Activated T-cell treated with anti-CD3 and anti-CD28 coated beads for 4 hours (primary cell): ENCODE results near the gene MPPED1.

Source experiments
- DNase-seq: peaks from one replicate; pipeline ENCODE4 v3.0.0-alpha.2; 2020

MPPED1 gene

GRCh38 chr22:43449831-43450225 lies 38.0 kb downstream of the MPPED1 start:
- no peak for DNase-seq

- no peak for DNase-seq
Measured at GRCh38 chr22:43451371-43452050, 39.7 kb downstream of the MPPED1 start.

DNA sequence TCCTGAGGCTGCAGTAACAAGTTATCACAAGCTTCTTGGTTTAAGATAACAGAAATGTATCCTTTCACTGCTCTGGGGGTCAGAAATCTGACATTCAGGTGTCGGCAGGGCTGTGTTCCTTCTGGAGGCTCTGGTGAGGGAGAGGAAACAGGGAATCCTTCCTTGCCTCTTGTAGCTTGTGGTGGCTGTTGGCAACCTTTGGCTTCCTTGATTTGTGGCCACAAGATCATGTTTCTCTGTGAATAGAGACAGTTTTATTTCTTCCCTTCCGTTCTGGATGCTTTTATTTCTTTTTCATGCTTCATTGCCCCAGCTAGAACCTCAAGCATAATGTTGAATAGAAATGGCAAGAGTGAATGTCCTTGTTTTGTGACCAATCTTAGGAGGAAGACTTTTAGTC lies 44.0 kb downstream of the MPPED1 start:
- no peak for DNase-seq

DNA sequence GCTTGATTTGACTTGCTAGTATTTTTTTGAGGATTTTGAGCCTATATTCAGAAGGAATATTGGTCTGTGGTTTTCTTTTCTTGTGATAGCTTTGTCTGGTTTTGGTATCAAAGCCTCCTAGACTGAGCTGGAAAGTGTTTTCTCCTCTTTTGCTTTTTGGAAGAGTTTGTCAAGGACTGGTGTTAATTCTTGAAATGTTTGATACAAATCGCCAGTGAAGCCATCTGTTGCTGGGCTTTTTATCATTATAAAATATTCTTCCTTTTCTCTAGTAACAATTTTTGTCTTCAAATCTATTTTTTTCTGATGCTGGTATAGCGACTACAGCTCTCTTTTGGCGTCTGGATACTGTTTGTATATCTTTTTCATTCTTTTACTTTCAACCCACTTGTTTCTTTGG lies 45.2 kb downstream of the MPPED1 start:
- no peak for DNase-seq

DNA sequence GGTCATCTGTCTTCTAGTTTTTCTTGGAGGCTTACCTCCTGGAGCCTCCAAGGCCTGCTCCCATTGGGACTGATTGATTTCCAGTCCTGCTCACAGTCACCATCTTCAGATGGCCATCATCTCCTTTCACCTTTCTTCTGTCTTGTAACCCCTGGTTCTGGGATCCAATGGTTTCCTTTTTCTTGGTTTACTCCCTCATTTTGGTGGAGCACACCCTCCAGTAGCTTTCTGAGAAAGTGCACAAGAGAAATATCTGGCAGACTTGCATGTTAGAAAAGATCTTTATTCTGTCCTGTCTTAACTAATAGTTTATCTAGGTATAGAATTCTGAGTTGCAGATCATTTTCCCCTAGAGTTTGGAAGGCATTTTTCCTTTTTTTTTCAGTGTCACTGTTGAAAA lies 50.9 kb downstream of the MPPED1 start:
- DNase-seq: no peak

DNA sequence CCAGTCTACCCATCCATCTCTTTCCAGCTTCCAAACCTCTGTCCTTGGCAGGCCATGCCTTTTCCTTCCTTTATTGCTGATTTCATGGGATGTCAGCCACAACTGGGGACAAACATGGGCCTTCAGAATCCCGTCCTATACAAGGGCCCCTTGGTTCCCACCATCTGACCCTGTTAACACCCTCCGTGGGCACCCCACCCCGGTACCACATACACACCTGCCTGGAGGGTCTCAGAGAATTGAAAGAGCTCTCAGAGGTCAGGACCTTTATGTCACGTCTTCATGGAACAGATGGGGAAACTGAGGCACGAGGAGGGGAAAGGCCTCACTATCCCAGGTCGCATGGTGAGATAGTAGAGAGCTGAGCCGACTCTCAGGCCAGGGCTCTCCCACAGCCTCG lies 53.0 kb downstream of the MPPED1 start:
- DNase-seq: no peak

GRCh38 chr22:43465291-43466015 lies 53.6 kb downstream of the MPPED1 start:
- no peak for DNase-seq

GRCh38 chr22:43466710-43467109 lies 54.9 kb downstream of the MPPED1 start:
- no peak for DNase-seq

DNA sequence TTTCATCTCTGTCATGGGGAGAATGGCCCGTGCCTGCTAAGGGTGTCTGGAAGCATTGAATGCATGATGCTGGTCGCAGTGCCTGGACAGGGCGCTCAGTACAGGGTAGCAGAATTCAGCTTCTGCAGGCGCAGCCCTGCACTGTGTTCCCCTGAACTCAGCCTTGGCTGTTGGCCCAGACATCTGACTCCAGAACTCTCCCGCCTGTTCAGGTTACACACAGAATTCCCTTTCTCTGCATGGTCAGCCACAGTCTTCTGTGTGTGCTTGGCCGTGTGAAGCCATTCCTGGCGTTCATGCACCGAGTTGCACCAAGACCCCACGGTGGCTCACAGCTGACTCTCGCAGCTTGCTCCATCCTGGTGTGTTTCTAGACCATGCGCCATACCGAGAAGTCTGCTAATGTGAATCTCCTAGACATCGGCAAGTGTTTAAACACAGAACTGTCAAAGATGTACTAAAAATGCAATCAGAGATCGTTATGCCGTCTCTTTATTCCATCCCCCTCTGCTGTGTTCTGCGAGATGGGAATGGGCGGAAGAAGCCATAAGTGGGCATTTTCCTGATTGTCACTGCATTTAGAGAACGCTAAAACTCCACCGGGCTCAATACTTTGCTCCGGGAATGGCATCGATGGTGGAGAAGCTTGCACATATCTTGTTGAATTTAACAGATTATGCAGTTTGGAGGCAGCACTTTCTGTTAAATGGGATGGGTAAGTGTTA lies 55.6 kb downstream of the MPPED1 start:
- no peak for DNase-seq

DNA sequence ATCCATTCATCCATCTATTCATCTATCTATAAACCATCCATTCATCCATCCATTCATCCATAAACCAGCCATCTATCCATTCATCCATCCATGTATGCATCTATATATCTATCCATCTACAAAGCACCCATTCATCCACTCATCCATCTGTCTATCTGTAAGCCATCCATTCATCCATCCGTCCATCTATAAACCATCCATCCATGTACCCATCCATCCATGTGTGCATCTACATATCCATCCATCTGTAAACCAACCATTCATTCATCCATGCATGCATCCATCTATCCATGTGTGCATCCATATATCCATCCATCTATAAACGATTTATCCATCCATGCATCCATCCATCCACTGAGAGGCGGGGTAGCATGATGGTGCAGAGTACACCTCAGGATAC lies 58.4 kb downstream of the MPPED1 start:
- DNase-seq: no peak

- DNase-seq: no peak
Measured at GRCh38 chr22:43470941-43471585, 59.2 kb downstream of the MPPED1 start.

DNA sequence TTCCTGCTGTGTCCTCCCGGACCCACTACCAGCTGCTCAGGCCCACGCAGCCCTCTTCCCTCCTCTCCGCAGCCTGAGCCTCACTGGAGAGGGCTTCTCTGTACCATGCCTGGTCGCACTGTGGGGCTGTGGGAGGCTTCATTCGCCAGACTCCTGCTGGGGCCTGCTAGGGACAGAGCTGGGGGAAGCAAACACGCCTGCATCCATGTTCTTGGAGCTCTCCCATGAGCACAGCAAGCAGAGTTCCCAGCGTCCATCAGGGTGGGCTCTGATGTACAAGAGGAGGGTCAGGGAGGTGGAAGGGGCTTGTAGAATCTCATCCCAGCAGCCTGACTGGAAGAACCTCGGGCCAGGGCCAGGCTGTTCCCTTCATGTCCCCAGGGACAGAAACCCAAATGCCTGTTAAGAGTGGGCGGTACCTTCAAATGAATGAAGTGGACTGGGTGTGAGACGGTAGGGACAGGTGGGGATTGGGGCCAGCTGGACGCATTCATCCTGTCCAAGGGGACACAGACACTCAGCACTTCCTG lies 59.9 kb downstream of the MPPED1 start:
- no peak for DNase-seq

DNA sequence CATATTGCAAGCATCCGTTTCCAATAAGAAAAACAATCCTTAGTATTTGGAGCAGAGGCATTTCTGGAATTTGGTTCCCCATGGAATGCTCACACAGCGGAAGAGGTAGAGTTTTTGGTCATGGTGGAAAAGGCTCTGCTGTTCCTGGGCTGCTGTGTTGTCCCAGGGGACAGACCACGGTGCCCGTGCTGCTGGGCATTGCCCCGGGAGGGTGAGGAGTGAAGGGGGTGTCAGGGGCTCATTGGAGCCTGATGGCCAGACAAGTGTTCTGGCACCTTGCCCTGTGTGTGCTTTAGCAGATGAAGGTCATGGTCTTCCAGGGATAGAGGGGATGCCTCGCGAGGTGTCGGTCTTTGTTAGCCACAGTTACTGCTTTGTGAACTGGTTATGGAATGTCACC lies 61.2 kb downstream of the MPPED1 start:
- no peak for DNase-seq

GRCh38 chr22:43473441-43473840 lies 61.6 kb downstream of the MPPED1 start:
- no peak for DNase-seq

DNA sequence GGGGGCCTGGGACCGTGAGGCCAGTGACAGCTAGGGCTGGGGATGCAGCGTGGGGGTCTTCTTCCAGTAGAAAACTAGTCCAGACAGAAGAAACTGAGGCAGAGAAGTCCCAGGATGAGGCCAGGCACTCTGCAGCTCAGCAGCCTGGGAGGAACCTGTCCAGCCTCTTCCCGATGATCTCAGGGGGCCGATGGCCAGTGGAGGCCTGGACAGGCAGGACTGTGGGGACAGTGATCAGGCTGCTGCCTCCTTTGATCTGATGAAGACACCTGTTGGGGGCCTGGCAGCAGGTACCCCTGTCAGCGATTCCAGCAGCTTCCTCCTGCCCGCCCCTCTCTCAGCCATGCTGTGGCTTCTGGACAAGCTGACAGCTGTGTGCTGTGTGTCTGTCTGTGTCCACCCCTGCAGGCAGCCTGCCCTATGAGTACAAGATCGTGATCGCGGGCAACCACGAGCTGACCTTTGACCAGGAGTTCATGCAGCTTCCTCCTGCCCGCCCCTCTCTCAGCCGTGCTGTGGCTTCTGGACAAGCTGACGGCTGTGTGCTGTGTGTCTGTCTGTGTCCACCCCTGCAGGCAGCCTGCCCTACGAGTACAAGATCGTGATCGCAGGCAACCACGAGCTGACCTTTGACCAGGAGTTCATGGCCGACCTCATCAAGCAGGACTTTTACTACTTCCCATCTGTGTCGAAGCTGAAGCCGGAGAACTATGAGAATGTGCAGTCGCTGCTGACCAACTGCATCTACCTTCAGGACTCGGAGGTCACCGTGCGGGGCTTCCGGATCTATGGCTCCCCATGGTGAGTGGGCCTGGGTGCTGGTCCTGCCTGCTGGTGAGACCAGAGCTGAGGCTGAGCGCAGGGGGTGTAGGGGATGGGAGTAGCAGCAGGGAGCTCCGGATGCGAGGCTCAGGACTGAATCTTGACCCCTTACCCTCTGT lies 62.6 kb downstream of the MPPED1 start:
- no peak for DNase-seq

GRCh38 chr22:43475549-43476076 lies 63.8 kb downstream of the MPPED1 start:
- DNase-seq: no peak

- DNase-seq: no peak
Measured at GRCh38 chr22:43476341-43476740, 64.5 kb downstream of the MPPED1 start.

- DNase-seq: no peak
Measured at GRCh38 chr22:43476751-43477725, 65.2 kb downstream of the MPPED1 start.

GRCh38 chr22:43477966-43478365 lies 66.2 kb downstream of the MPPED1 start:
- DNase-seq: no peak

DNA sequence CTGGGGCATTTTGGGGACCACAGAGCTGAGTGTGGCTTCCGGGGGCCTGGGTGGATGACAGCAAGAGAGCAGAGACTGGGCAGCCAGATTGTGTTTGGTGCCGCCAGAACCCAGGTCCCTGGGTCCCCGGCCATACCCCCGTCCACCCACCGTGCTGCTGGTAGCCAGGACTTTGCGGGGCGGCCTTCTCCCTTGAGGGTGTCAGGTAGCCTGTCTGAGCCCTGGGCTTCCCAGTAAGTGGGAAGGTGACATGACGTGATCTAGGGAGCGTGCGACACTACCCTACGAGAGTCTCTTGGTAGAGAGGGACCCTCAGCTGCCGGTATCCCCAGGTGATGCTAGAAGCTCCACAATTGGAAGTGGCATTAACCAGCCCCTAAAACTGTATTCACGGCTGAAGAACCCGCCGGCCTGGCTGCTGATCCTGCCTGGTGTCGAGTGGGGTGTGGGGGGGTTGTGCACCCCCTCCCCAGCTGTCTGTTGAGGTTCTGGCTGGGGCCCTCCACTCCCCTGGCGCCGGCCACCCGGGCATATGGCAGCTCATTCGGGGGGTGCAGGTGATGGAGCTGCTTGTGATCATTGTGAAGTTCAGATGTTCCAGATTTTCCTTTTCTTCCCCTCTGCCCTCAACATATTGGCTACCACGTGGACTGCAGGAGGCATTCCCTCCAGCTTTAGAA lies 66.9 kb downstream of the MPPED1 start:
- no peak for DNase-seq
